ENCODE measurements around the gene LTF. TPM values are rescaled to one million over a fixed set of nuclear protein-coding genes. Genes with fewer than 3 reads are reported as not detected.

Gene LTF
- total RNA-seq, 1 donor from 2014 or later = 0.53 TPM

DNA sequence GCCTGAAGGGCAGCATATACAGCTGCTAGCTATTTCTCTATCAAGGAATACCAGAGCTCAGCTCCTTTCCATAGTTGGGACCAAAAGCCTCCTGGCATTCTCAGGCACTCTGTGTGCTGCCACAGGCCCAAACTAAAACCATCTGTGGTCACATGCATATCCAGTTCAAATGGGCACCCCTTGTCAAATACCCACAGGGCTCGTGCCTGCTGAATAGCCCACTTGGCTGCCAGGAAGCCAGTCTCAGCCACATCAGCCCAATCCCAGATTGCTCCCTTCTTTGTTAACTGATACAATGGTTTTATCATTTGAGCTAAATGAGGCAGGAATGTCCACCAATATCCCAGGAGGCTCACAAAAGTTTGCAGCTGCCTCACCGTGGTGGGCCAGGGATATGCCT lies 43.8 kb downstream of the LTF start:
- TF ChIP-seq, protein P1, sequence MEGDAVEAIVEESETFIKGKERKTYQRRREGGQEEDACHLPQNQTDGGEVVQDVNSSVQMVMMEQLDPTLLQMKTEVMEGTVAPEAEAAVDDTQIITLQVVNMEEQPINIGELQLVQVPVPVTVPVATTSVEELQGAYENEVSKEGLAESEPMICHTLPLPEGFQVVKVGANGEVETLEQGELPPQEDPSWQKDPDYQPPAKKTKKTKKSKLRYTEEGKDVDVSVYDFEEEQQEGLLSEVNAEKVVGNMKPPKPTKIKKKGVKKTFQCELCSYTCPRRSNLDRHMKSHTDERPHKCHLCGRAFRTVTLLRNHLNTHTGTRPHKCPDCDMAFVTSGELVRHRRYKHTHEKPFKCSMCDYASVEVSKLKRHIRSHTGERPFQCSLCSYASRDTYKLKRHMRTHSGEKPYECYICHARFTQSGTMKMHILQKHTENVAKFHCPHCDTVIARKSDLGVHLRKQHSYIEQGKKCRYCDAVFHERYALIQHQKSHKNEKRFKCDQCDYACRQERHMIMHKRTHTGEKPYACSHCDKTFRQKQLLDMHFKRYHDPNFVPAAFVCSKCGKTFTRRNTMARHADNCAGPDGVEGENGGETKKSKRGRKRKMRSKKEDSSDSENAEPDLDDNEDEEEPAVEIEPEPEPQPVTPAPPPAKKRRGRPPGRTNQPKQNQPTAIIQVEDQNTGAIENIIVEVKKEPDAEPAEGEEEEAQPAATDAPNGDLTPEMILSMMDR (IDR thresholded peaks at IDR 0.05; ENCODE audit: unreplicated experiment) = no peak
- H3K9me3 Mint-ChIP-seq (ENCODE audit: low read depth) = no peaks in the 10 kb centered on the region
- H3K27ac Mint-ChIP-seq = no peak overlapping the region
- no peaks in the 10 kb centered on the region for H3K36me3 Mint-ChIP-seq (ENCODE audit: insufficient read depth)
- peaks cover 2% of the 10 kb centered on the region for H3K4me1 Mint-ChIP-seq (ENCODE audit: low read depth)
- H3K27me3 Mint-ChIP-seq = no peaks in the 10 kb centered on the region
- no peak for DNase-seq (ENCODE audit: low spot score, unreplicated experiment)
- no peak overlapping the region for H3K4me3 Mint-ChIP-seq (ENCODE audit: low read depth)

DNA sequence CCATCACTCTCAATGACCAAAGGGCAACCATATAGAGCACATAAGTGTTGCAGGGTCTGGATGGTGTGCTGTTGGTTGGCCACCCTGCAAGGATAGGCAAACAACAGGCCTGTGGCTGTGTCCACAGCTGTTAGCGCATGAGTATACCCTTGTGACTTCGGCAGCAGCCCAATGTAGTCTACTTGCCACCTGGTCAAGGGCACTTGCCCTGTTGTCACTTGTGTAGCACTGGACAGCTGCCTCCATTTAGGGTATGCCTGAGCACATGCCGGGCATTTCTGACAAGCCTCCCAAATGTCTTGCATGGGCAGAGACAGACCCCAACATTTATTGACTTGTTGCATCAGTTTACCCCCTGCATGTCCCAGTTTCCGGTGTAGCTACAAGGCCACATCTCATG lies 44.9 kb downstream of the LTF start:
- Mint-ChIP-seq H3K4me1 (ENCODE audit: low read depth) (peaks cover 4% of the 10 kb centered on the region), H3K9me3 (ENCODE audit: low read depth) (no peaks in the 10 kb centered on the region), H3K36me3 (ENCODE audit: insufficient read depth) (no peaks in the 10 kb centered on the region), H3K27me3 (no peaks in the 10 kb centered on the region), H3K4me3 (ENCODE audit: low read depth) (no peak overlapping the region), H3K27ac (no peak overlapping the region)
- TF ChIP-seq, protein P1 (IDR thresholded peaks at IDR 0.05; ENCODE audit: unreplicated experiment) = no peak
- no peak for DNase-seq (ENCODE audit: low spot score, unreplicated experiment)

DNA sequence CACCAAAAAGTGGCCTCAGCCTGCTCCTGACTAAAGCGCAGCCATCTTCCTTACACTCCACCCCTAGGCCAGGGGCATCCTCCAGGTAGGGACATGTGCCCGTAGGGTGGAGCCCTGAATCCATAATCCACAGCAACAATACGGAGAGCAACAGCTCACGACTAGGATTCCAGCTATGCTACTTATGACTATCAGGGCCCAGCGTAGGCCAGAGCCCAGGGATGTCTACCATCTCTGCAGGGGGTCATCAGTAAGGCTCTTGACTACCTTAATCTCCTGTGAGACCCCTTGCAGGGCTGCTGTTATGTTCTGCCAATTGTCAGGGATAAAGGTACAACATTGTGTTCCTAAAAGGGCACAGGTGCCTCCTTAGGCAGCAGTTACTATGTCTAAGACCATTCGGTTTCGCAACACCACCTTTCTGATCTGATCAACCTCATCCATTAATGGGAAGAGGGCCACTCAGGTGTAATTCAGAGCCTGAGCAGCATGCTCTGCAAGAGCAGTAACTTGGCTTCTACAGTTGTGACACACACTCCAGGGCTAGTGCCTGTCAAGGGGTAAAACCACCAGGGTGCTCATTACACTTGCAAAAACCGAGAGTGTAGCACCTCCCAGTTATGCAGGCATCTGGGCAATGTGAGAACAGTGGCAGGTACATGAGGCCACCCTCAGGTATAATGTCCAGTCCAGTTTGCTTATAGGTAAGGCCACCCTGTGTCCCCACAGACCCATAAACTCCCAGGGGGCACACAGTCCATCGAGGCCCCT lies 46.7 kb downstream of the LTF start:
- peaks cover 4% of the 10 kb centered on the region for H3K4me1 Mint-ChIP-seq (ENCODE audit: low read depth)
- no peak overlapping the region for H3K4me3 Mint-ChIP-seq (ENCODE audit: low read depth)
- no peaks in the 10 kb centered on the region for H3K9me3 Mint-ChIP-seq (ENCODE audit: low read depth)
- no peak for DNase-seq (ENCODE audit: low spot score, unreplicated experiment)
- H3K36me3 Mint-ChIP-seq (ENCODE audit: insufficient read depth) = no peaks in the 10 kb centered on the region
- H3K27ac Mint-ChIP-seq = no peak overlapping the region
- TF ChIP-seq, protein P1 (IDR thresholded peaks at IDR 0.05; ENCODE audit: unreplicated experiment) = no peak
- no peaks in the 10 kb centered on the region for H3K27me3 Mint-ChIP-seq

DNA sequence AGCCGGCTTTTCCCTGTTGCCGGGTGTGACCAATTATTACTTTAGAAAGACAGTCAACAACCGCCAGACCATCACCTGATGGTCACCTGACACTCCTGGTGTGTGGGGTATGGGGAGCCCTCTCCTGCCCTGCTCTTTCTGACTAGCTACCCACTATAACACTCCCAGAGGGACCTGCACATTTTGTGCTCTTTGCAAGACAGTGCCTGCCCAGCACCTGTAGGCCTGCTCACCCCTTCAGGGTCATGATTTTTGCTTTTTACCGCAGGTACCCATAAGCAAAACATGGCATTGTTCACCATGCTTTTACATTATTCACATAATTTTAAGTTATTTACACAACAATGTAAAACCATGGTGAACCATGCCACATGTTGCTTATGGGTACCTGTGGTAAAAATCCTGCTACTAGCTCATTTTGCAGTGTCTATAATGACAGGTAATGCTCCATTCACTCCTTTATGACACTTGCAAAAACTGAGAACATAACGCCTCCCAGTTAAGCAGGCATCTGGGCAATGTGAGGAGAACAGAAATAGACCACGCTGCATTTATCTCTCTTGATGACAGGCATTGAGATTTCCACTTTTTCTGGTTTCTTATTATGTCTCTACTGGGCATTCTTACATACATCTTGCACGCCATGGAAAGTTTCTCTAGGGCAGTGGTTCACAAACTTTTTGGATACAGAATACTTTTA lies 47.7 kb downstream of the LTF start:
- Mint-ChIP-seq H3K36me3 (ENCODE audit: insufficient read depth) (no peaks in the 10 kb centered on the region), H3K9me3 (ENCODE audit: low read depth) (no peaks in the 10 kb centered on the region), H3K27ac (no peak overlapping the region), H3K4me1 (ENCODE audit: low read depth) (peaks cover 4% of the 10 kb centered on the region), H3K4me3 (ENCODE audit: low read depth) (no peak overlapping the region), H3K27me3 (no peaks in the 10 kb centered on the region)
- no peak for DNase-seq (ENCODE audit: low spot score, unreplicated experiment)
- TF ChIP-seq, protein P1 (IDR thresholded peaks at IDR 0.05; ENCODE audit: unreplicated experiment) = no peak

DNA sequence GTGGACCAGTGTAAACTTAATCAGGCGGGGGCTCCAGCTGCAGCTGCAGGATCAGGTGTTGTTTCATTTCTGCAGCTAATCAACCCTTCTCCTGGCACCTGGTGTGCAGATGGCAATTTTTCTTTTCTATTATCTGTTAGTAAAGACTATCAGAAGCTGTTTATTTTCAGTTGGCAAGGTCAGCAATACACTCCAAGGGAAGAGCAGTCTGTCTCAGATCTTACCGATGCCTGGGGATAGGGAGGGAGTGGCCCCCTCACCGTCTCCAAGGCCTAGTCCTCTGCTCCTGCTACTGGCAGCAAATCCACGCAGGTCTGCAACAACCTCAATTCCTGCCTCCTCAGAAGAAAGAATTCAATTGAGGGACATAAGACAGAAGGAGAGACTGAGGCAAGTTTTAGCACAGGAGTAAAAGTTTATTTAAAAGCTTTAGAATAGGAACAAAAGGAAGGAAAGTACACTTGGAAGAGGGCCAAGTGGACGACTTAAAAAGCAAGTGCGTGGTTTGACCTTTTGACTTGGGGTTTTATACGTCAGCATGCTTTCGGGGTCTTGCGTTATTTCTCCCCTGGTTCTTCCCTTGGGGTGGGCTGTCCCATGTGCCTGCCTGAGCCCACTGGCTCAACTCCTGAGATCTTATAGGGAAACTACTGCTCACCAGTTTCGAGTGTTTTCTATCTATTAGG lies 48.4 kb downstream of the LTF start:
- Mint-ChIP-seq H3K4me3 (ENCODE audit: low read depth) (no peak overlapping the region), H3K9me3 (ENCODE audit: low read depth) (no peaks in the 10 kb centered on the region), H3K4me1 (ENCODE audit: low read depth) (peaks cover 4% of the 10 kb centered on the region), H3K27me3 (no peaks in the 10 kb centered on the region), H3K27ac (no peak overlapping the region), H3K36me3 (ENCODE audit: insufficient read depth) (no peaks in the 10 kb centered on the region)
- no peak for DNase-seq (ENCODE audit: low spot score, unreplicated experiment)
- TF ChIP-seq, protein P1 (IDR thresholded peaks at IDR 0.05; ENCODE audit: unreplicated experiment) = no peak
